Right lobe of liver (tissue), 4 donors: ENCODE results near the gene ANP32A.

Experiments
- POLR2A ChIP-seq: fragments of 450-650 bp; IDR thresholded peaks from one replicate; pipeline ENCODE4 v1.6.1; 2017; ENCODE audit warnings: antibody characterized with exemption, mild to moderate bottlenecking
- TF ChIP-seq, protein P1 (sequence below), 4 donors: fragments of 200-600 bp in 3 of 4; fragments of 450-650 bp in 1 of 4; IDR thresholded peaks; one replicate each; pipeline versions ENCODE4 v1.5.1 to v1.8.0; 2016 to 2022; ENCODE audit warnings: antibody characterized with exemption in 4 of 4, mild to moderate bottlenecking in 2 of 4
- donor health status: DM: no; HTN: no; CAD: no.
- donor health status: DM: no; HTN: no; CAD: no.
- donor health status: DM: no; HTN: yes; CAD: no.

DNA sequence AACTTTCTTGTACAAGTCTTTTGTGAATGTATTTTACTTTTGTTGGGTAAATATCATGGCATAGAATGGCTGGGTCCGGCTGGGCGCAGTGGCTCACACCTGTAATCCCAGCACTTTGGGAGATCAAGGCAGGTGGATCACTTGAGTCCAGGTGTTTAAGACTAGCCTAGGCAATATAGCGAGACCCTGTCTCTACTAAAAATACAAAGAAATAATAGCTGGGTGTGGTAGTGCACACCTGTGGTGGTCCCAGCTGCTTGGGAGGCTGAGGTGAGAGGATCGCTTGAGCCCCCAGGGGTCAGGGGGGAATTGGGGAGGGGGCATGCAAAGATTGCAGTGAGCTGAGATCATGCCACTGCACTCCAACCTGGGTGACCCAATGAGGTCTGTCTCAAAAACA lies 52.9 kb downstream of the ANP32A start:
- no peak for TF ChIP-seq POLR2A
- TF ChIP-seq, protein P1, sequence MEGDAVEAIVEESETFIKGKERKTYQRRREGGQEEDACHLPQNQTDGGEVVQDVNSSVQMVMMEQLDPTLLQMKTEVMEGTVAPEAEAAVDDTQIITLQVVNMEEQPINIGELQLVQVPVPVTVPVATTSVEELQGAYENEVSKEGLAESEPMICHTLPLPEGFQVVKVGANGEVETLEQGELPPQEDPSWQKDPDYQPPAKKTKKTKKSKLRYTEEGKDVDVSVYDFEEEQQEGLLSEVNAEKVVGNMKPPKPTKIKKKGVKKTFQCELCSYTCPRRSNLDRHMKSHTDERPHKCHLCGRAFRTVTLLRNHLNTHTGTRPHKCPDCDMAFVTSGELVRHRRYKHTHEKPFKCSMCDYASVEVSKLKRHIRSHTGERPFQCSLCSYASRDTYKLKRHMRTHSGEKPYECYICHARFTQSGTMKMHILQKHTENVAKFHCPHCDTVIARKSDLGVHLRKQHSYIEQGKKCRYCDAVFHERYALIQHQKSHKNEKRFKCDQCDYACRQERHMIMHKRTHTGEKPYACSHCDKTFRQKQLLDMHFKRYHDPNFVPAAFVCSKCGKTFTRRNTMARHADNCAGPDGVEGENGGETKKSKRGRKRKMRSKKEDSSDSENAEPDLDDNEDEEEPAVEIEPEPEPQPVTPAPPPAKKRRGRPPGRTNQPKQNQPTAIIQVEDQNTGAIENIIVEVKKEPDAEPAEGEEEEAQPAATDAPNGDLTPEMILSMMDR (IDR thresholded peaks at IDR 0.05) = no peak
